OCI-LY1 (cell line): ENCODE results near the gene CFAP221.
A peak's percentile ranks its signal among the peaks of the same experiment; 100 is the strongest.

Experiments
- H2AFZ ChIP-seq: fragments of 200-600 bp; sonication (generic), shearing (Covaris generic); 2 replicates; pipeline ENCODE4 v1.6.0; 2014; ENCODE audit warnings: antibody characterized with exemption, mild to moderate bottlenecking, low read length
- H3F3A ChIP-seq: fragments of 200-600 bp; sonication (generic), shearing (Covaris generic); 2 replicates; pipeline ENCODE4 v1.6.0; 2014; ENCODE audit warnings: mild to moderate bottlenecking, antibody characterized with exemption, low read length, moderate library complexity; ENCODE audit not compliant: insufficient read depth
- H3K27ac ChIP-seq: fragments of 200-600 bp; sonication (generic); 2 replicates; pipeline ENCODE4 v1.5.1; 2014; ENCODE audit warnings: low read length, mixed run types, mild to moderate bottlenecking, low read depth; ENCODE audit not compliant: poor library complexity, severe bottlenecking
- H3K27me3 ChIP-seq: fragments of 200-600 bp; sonication (generic); 2 replicates; pipeline ENCODE4 v1.6.0; 2014; ENCODE audit warnings: antibody characterized with exemption, mild to moderate bottlenecking, low read length, moderate library complexity; ENCODE audit not compliant: insufficient read depth
- H3K36me3 ChIP-seq: fragments of 200-600 bp; sonication (generic); 2 replicates; pipeline ENCODE4 v1.6.1; 2014; ENCODE audit warnings: mild to moderate bottlenecking, antibody characterized with exemption, low read length, moderate library complexity, mixed read lengths; ENCODE audit not compliant: insufficient read depth
- H3K4me1 ChIP-seq: fragments of 200-600 bp; sonication (generic); 2 replicates; pipeline ENCODE4 v1.5.1; 2014; ENCODE audit warnings: mild to moderate bottlenecking, low read length, moderate library complexity; ENCODE audit not compliant: insufficient read depth, severe bottlenecking
- H3K4me2 ChIP-seq: fragments of 200-600 bp; sonication (generic), shearing (Covaris generic); 2 replicates; pipeline ENCODE4 v1.6.1; 2014; ENCODE audit warnings: low read length
- H3K4me3 ChIP-seq: fragments of 200-600 bp; sonication (generic); 2 replicates; pipeline ENCODE4 v1.5.1; 2014; ENCODE audit warnings: low read length, low read depth, mild to moderate bottlenecking, mixed read lengths; ENCODE audit not compliant: poor library complexity, severe bottlenecking
- H3K79me2 ChIP-seq: fragments of 200-600 bp; shearing (Covaris generic); 2 replicates; pipeline ENCODE4 v1.6.1; 2016; ENCODE audit warnings: mixed run types, low read length, mixed read lengths; ENCODE audit not compliant: insufficient read depth
- H3K9ac ChIP-seq: fragments of 200-600 bp; sonication (generic), shearing (Covaris generic); 2 replicates; pipeline ENCODE4 v1.6.1; 2014; ENCODE audit warnings: mild to moderate bottlenecking, low read length, mixed read lengths
- H3K9me2 ChIP-seq: fragments of 200-600 bp; sonication (generic), shearing (Covaris generic); 2 replicates; pipeline ENCODE4 v1.6.1; 2014; ENCODE audit warnings: low read depth, mild to moderate bottlenecking, low read length, mixed read lengths
- H3K9me3 ChIP-seq: fragments of 200-600 bp; shearing (Covaris generic); 2 replicates; pipeline ENCODE4 v1.6.1; 2014; ENCODE audit warnings: low read length, mixed read lengths
- H4K20me1 ChIP-seq: fragments of 200-600 bp; sonication (generic), shearing (Covaris generic); 2 replicates; pipeline ENCODE4 v1.6.0; 2016; ENCODE audit warnings: mild to moderate bottlenecking, low read length; ENCODE audit not compliant: insufficient read depth
- EZH2 ChIP-seq: fragments of 200-600 bp; sonication (generic), shearing (Covaris generic); IDR thresholded peaks from 2 replicates; pipeline ENCODE4 v1.8.0; 2017; ENCODE audit warnings: borderline replicate concordance, mixed run types, mild to moderate bottlenecking, antibody characterized with exemption, low read length, moderate library complexity, mixed read lengths
- TF ChIP-seq, protein P1 (sequence below): fragments of 200-600 bp; sonication (generic), shearing (Covaris generic); IDR thresholded peaks from 2 replicates; pipeline ENCODE4 v1.5.1; 2017; ENCODE audit warnings: mild to moderate bottlenecking, antibody characterized with exemption, low read length, moderate library complexity, mixed read lengths

Gene CFAP221

DNA sequence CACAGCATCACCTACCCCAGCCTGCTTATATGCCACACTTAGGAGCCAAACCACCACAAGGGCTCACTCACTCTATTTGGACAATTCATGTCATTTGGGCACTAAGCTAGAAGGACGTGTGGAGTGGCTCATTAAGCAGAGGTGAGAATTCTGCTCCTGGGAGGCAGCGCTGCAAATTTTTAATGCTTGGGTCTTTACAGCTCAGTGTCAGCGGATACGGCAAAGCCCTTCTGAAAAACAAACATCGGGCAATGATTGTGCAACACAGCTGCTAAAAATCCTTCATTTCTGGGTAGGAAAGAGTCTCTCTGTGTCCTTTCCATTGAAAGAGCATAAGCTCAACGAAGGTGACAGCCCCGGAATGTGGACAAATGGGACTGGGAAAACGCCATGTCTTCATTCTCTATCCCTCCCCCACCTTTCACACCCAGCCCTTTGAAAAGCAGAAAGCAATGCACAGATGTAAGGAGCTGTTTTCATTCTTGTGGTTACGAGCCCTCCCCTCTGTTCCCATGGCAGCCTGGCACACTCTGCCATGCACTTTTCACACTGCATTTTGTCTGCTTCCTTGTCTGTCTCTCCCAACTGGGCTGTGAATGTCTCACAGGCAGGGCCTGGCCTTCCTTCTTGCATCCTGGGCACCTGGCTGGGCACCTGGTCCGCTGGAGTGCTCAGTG is 150.7 kb downstream of the CFAP221 start:
- Histone ChIP-seq H3K79me2 (no peaks in the 10 kb centered on the region), H2AFZ (no peak overlapping the region), H3K9ac (peak overlapping the region; percentile 50; the same call in 1 of the 2 replicates), H3K4me2 (peak overlapping the region; percentile 43; the same call in 1 of the 2 replicates), H3K9me2 (no peaks in the 10 kb centered on the region), H3K27ac (peak overlapping the region; percentile 66), H3K4me1 (peaks cover 43% of the 10 kb centered on the region), H3K9me3 (no peaks in the 10 kb centered on the region), H3K4me3 (peak overlapping the region; percentile 35), H3K36me3 (no peaks in the 10 kb centered on the region), H3K27me3 (no peaks in the 10 kb centered on the region), H3F3A (no peaks in the 10 kb centered on the region), H4K20me1 (no peaks in the 10 kb centered on the region)
- TF ChIP-seq, protein P1, sequence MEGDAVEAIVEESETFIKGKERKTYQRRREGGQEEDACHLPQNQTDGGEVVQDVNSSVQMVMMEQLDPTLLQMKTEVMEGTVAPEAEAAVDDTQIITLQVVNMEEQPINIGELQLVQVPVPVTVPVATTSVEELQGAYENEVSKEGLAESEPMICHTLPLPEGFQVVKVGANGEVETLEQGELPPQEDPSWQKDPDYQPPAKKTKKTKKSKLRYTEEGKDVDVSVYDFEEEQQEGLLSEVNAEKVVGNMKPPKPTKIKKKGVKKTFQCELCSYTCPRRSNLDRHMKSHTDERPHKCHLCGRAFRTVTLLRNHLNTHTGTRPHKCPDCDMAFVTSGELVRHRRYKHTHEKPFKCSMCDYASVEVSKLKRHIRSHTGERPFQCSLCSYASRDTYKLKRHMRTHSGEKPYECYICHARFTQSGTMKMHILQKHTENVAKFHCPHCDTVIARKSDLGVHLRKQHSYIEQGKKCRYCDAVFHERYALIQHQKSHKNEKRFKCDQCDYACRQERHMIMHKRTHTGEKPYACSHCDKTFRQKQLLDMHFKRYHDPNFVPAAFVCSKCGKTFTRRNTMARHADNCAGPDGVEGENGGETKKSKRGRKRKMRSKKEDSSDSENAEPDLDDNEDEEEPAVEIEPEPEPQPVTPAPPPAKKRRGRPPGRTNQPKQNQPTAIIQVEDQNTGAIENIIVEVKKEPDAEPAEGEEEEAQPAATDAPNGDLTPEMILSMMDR: no peak
- TF ChIP-seq EZH2: no peak

- Histone ChIP-seq H3K4me2 (peak overlapping the region; percentile 43; the same call in 1 of the 2 replicates), H4K20me1 (no peaks in the 10 kb centered on the region), H3K9me2 (no peaks in the 10 kb centered on the region), H3K27ac (peak overlapping the region; percentile 66), H3K79me2 (no peaks in the 10 kb centered on the region), H3K4me3 (peak overlapping the region; percentile 35), H3F3A (no peaks in the 10 kb centered on the region), H3K9me3 (no peaks in the 10 kb centered on the region), H3K4me1 (peaks cover 43% of the 10 kb centered on the region), H3K27me3 (no peaks in the 10 kb centered on the region), H2AFZ (no peak overlapping the region), H3K9ac (peak overlapping the region; percentile 50; the same call in 1 of the 2 replicates), H3K36me3 (no peaks in the 10 kb centered on the region)
- TF ChIP-seq EZH2: no peak
- TF ChIP-seq, protein P1: no peak
These were observed 151.8 kb downstream of the CFAP221 start for GRCh38 chr2:119696005-119696404.

DNA sequence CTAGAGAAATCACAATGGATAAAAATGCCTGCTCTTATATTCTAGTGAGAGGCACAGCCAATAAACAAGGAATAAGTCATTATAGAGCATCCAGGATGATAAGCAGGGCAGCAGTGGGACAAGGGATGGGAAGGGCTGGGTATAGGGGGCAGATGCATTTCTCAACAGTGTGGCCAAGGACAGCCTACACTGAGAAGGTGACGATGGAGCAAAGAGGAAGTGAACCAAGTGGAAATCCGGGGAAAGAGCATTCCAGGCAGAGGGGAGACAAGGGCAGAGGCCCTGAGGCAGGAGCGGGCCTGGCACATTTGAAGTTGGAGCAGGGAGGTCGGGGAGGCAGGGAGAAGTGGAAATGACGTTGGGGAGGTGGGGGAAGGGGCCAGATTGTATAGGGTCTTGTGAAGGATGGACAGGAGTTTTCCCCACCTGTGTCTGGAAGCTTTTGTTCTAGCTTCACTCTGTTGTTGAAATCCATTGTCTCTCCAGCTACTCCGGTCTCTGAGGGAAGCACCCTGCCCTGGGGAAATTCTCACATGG is 152.3 kb downstream of the CFAP221 start:
- H3K9ac ChIP-seq: peak overlapping the region; percentile 50; the same call in 1 of the 2 replicates
- H3K9me2 ChIP-seq: no peaks in the 10 kb centered on the region
- no peaks in the 10 kb centered on the region for H3F3A ChIP-seq
- no peak for TF ChIP-seq EZH2
- TF ChIP-seq, protein P1: no peak
- no peaks in the 10 kb centered on the region for H3K36me3 ChIP-seq
- H3K27ac ChIP-seq: peak overlapping the region; percentile 66
- H4K20me1 ChIP-seq: no peaks in the 10 kb centered on the region
- peak overlapping the region; percentile 35 for H3K4me3 ChIP-seq
- peaks cover 43% of the 10 kb centered on the region for H3K4me1 ChIP-seq
- no peaks in the 10 kb centered on the region for H3K9me3 ChIP-seq
- H3K79me2 ChIP-seq: no peaks in the 10 kb centered on the region
- no peak overlapping the region for H2AFZ ChIP-seq
- no peaks in the 10 kb centered on the region for H3K27me3 ChIP-seq
- H3K4me2 ChIP-seq: peak overlapping the region; percentile 43
